Measurements from ENCODE around the gene ZACN.

The ZACN gene

GRCh38 chr17:76040376-76040775, 38.6 kb upstream of the ZACN start:
- no peak for TF ChIP-seq SIN3A (IDR thresholded peaks at IDR 0.05; ENCODE audit: borderline replicate concordance, insufficient read depth, low read length)
- TF ChIP-seq FOXP2 (optimal IDR thresholded peaks at IDR 0.05; ENCODE audit: borderline replicate concordance, extremely low read depth, extremely low read length, insufficient read depth), result no peak
- no peak for TF ChIP-seq TAF1 (IDR thresholded peaks at IDR 0.05; ENCODE audit: borderline replicate concordance, insufficient read depth, low read length)
- TF ChIP-seq REST (IDR thresholded peaks at IDR 0.05; ENCODE audit: insufficient read depth in 1 of 2, low read depth in 2 of 2, low read length in 2 of 2), result no peak
- TF ChIP-seq POLR2AphosphoS5 (IDR thresholded peaks at IDR 0.05; ENCODE audit: low read depth, low read length), result no peak

- TF ChIP-seq SIN3A (IDR thresholded peaks at IDR 0.05; ENCODE audit: borderline replicate concordance, insufficient read depth, low read length) (no peak), FOXP2 (optimal IDR thresholded peaks at IDR 0.05; ENCODE audit: borderline replicate concordance, extremely low read depth, extremely low read length, insufficient read depth) (no peak), TAF1 (IDR thresholded peaks at IDR 0.05; ENCODE audit: borderline replicate concordance, insufficient read depth, low read length) (no peak), POLR2AphosphoS5 (IDR thresholded peaks at IDR 0.05; ENCODE audit: low read depth, low read length) (no peak), REST (IDR thresholded peaks at IDR 0.05; ENCODE audit: insufficient read depth in 1 of 2, low read depth in 2 of 2, low read length in 2 of 2) (no peak)
These were observed 32.9 kb upstream of the ZACN start for GRCh38 chr17:76046064-76046463.

- no peak for TF ChIP-seq TAF1 (IDR thresholded peaks at IDR 0.05; ENCODE audit: borderline replicate concordance, insufficient read depth, low read length)
- no peak for TF ChIP-seq REST (IDR thresholded peaks at IDR 0.05; ENCODE audit: insufficient read depth in 1 of 2, low read depth in 2 of 2, low read length in 2 of 2)
- TF ChIP-seq POLR2AphosphoS5 (IDR thresholded peaks at IDR 0.05; ENCODE audit: low read depth, low read length), result no peak
- no peak for TF ChIP-seq FOXP2 (optimal IDR thresholded peaks at IDR 0.05; ENCODE audit: borderline replicate concordance, extremely low read depth, extremely low read length, insufficient read depth)
- no peak for TF ChIP-seq SIN3A (IDR thresholded peaks at IDR 0.05; ENCODE audit: borderline replicate concordance, insufficient read depth, low read length)
These were observed 30.9 kb upstream of the ZACN start for GRCh38 chr17:76048025-76048605.

GRCh38 chr17:76048711-76049110, 30.3 kb upstream of the ZACN start:
- no peak for TF ChIP-seq SIN3A (IDR thresholded peaks at IDR 0.05; ENCODE audit: borderline replicate concordance, insufficient read depth, low read length)
- no peak for TF ChIP-seq FOXP2 (optimal IDR thresholded peaks at IDR 0.05; ENCODE audit: borderline replicate concordance, extremely low read depth, extremely low read length, insufficient read depth)
- no peak for TF ChIP-seq POLR2AphosphoS5 (IDR thresholded peaks at IDR 0.05; ENCODE audit: low read depth, low read length)
- TF ChIP-seq REST (IDR thresholded peaks at IDR 0.05; ENCODE audit: insufficient read depth in 1 of 2, low read depth in 2 of 2, low read length in 2 of 2), result no peak
- TF ChIP-seq TAF1 (IDR thresholded peaks at IDR 0.05; ENCODE audit: borderline replicate concordance, insufficient read depth, low read length), result no peak
